HepG2 (cell line): ENCODE measurements around the gene TLCD1. TPM values are rescaled to one million over a fixed set of nuclear protein-coding genes. Genes with fewer than 3 reads are reported as not detected.

Experiments used
- IRF2 ChIP-seq: IDR thresholded peaks from 2 replicates; pipeline ENCODE4 v1.6.1; 2018; ENCODE audit warnings: missing genetic modification reagents, missing compliant biosample characterization
- ISX ChIP-seq: sonication (generic); formaldehyde crosslinking; conservative IDR thresholded peaks from 2 replicates; pipeline ENCODE4 v1.5.0; 2020; ENCODE audit warnings: missing genetic modification reagents
- KDM5B ChIP-seq: sonication (generic); formaldehyde crosslinking; IDR thresholded peaks from 2 replicates; pipeline ENCODE4 v1.4.0; 2020; ENCODE audit warnings: missing genetic modification reagents, mild to moderate bottlenecking, borderline replicate concordance
- SIX4 ChIP-seq: sonication (generic); formaldehyde crosslinking; IDR thresholded peaks from 2 replicates; pipeline ENCODE4 v1.4.0; 2020; ENCODE audit warnings: missing genetic modification reagents
- ZBTB20 ChIP-seq: sonication (generic); formaldehyde crosslinking; IDR thresholded peaks from 2 replicates; pipeline ENCODE4 v1.8.1; 2023; ENCODE audit warnings: missing genetic modification reagents, low read depth, mild to moderate bottlenecking, borderline replicate concordance
- ZBTB3 ChIP-seq: sonication (generic); formaldehyde crosslinking; IDR thresholded peaks from 2 replicates; pipeline ENCODE4 v1.4.0; 2020; ENCODE audit warnings: low read depth, mild to moderate bottlenecking, moderate library complexity, missing genetic modification reagents, borderline replicate concordance
- ZNF264 ChIP-seq: sonication (generic); formaldehyde crosslinking; IDR thresholded peaks from 2 replicates; pipeline ENCODE4 v1.4.0; 2020; ENCODE audit warnings: missing genetic modification reagents
- ZNF292 ChIP-seq: sonication (generic); formaldehyde crosslinking; IDR thresholded peaks from 2 replicates; pipeline ENCODE4 v1.8.1; 2022; ENCODE audit warnings: mild to moderate bottlenecking, low read depth, missing genetic modification reagents, borderline replicate concordance
- ZNF382 ChIP-seq: sonication (generic); formaldehyde crosslinking; IDR thresholded peaks from 2 replicates; pipeline ENCODE4 v1.5.0; 2020; ENCODE audit warnings: missing genetic modification reagents, mild to moderate bottlenecking, borderline replicate concordance
- ZNF557 ChIP-seq: sonication (generic); formaldehyde crosslinking; IDR thresholded peaks from 2 replicates; pipeline ENCODE4 v1.4.0; 2020; ENCODE audit warnings: missing genetic modification reagents
- polyA plus RNA-seq, 8 experiments: library from polyadenylated mRNA; depleted of rRNA in 3 of 8; stranded (reverse) in 7 of 8; unstranded in 1 of 8; fragments of >200 nt; fragmentation: Illumina TruSeq in 4 of 8; extraction: Trizol in 4 of 8; gene quantifications; 2 replicates each; pipeline versions ENCODE4 v1.2.1 to v1.2.3, GENCODE V29; 2011 to 2016; ENCODE audit warnings: low read depth in 4 of 8, missing spikeins in 1 of 8, mixed read lengths in 1 of 8; ENCODE audit not compliant: insufficient read depth in 1 of 8
- total RNA-seq, 5 experiments: library from RNA; depleted of rRNA; stranded (reverse); fragments of >200 nt; fragmentation: Illumina TruSeq; extraction: Trizol; gene quantifications; 2 replicates each; pipeline ENCODE4 v1.2.3, GENCODE V29; 2016; ENCODE audit warnings: low read depth in 1 of 5
- TF ChIP-seq, protein P1 (sequence below): sonication (generic); formaldehyde crosslinking; IDR thresholded peaks from 2 replicates; pipeline ENCODE4 v1.4.0; 2020; ENCODE audit warnings: missing genetic modification reagents
- TF ChIP-seq, protein P2 (sequence below): sonication (generic); formaldehyde crosslinking; IDR thresholded peaks from 2 replicates; pipeline ENCODE4 v1.4.0; 2020; ENCODE audit warnings: missing genetic modification reagents, mild to moderate bottlenecking, borderline replicate concordance
- TF ChIP-seq, protein P3 (sequence below): sonication (generic); formaldehyde crosslinking; IDR thresholded peaks from one replicate; pipeline ENCODE4 v1.5.1; 2020; ENCODE audit warnings: mild to moderate bottlenecking, missing genetic modification reagents; ENCODE audit errors: not compliant biosample characterization
- TF ChIP-seq, protein P4 (sequence below): fragments of 450-650 bp; IDR thresholded peaks from 2 replicates; pipeline ENCODE4 v1.6.1; 2016

The TLCD1 gene
- total and polyA plus RNA-seq, 2 of the 13 experiments (the other 11 are each of a cell fraction or from before 2014, with no cell fraction given), result 14.9 to 19.6 TPM

DNA sequence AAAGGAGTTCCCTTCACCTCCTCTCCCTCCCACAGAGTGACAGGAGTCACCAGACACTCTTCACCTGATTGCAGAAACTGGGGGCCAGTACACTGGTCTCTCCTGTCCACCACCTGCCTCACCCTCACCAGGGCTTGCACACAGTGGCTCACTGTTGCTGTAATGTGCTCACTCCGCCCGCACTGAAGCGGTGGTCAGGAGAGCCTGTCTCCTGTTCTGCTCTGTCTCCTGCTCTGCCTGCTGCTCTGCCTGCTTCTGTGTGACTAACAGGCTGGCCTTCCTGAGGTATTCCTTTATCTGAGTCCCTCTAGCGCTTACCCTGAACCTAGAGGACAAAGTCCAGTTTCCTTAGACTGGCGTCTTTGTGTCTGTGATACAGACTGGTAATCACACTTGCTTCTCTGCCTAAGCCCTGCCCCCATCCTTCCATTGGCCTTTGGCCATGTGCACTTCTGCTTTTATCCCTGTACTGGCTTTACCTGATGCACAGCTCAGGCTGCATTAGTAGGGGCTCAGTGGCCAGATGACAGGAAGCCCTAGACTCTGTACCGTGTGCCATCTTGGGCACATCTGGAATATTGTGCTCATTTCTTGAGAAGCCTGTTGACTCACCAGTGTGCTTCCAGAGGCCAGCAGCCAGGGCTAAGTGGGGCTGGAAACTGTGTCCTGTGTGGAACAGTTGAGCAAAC is 27.6 kb downstream of the TLCD1 start (continued):
- TF ChIP-seq, protein P1, sequence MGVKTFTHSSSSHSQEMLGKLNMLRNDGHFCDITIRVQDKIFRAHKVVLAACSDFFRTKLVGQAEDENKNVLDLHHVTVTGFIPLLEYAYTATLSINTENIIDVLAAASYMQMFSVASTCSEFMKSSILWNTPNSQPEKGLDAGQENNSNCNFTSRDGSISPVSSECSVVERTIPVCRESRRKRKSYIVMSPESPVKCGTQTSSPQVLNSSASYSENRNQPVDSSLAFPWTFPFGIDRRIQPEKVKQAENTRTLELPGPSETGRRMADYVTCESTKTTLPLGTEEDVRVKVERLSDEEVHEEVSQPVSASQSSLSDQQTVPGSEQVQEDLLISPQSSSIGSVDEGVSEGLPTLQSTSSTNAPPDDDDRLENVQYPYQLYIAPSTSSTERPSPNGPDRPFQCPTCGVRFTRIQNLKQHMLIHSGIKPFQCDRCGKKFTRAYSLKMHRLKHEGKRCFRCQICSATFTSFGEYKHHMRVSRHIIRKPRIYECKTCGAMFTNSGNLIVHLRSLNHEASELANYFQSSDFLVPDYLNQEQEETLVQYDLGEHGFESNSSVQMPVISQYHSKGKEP (CRISPR knock-in tag), result no peak
- TF ChIP-seq SIX4, result peak; percentile 72
- peak; percentile 96; the same call in 1 of the 2 replicates for TF ChIP-seq ZNF292
- TF ChIP-seq ISX (CRISPR knock-in tag), result no peak
- TF ChIP-seq IRF2 (CRISPR knock-in tag), result peak; percentile 77
- peak; percentile 78; the same call in 1 of the 2 replicates for TF ChIP-seq ZNF264 (CRISPR knock-in tag)
- TF ChIP-seq, protein P2, sequence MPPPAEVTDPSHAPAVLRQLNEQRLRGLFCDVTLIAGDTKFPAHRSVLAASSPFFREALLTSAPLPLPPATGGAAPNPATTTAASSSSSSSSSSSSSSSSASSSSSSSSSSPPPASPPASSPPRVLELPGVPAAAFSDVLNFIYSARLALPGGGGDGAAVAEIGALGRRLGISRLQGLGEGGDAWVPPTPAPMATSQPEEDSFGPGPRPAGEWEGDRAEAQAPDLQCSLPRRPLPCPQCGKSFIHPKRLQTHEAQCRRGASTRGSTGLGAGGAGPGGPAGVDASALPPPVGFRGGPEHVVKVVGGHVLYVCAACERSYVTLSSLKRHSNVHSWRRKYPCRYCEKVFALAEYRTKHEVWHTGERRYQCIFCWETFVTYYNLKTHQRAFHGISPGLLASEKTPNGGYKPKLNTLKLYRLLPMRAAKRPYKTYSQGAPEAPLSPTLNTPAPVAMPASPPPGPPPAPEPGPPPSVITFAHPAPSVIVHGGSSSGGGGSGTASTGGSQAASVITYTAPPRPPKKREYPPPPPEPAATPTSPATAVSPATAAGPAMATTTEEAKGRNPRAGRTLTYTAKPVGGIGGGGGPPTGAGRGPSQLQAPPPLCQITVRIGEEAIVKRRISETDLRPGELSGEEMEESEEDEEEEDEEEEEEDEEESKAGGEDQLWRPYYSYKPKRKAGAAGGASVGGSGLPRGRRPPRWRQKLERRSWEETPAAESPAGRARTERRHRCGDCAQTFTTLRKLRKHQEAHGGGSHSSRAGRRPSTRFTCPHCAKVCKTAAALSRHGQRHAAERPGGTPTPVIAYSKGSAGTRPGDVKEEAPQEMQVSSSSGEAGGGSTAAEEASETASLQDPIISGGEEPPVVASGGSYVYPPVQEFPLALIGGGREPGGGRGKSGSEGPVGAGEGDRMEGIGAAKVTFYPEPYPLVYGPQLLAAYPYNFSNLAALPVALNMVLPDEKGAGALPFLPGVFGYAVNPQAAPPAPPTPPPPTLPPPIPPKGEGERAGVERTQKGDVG (CRISPR knock-in tag), result no peak
- TF ChIP-seq ZBTB20, result no peak
- TF ChIP-seq, protein P3, sequence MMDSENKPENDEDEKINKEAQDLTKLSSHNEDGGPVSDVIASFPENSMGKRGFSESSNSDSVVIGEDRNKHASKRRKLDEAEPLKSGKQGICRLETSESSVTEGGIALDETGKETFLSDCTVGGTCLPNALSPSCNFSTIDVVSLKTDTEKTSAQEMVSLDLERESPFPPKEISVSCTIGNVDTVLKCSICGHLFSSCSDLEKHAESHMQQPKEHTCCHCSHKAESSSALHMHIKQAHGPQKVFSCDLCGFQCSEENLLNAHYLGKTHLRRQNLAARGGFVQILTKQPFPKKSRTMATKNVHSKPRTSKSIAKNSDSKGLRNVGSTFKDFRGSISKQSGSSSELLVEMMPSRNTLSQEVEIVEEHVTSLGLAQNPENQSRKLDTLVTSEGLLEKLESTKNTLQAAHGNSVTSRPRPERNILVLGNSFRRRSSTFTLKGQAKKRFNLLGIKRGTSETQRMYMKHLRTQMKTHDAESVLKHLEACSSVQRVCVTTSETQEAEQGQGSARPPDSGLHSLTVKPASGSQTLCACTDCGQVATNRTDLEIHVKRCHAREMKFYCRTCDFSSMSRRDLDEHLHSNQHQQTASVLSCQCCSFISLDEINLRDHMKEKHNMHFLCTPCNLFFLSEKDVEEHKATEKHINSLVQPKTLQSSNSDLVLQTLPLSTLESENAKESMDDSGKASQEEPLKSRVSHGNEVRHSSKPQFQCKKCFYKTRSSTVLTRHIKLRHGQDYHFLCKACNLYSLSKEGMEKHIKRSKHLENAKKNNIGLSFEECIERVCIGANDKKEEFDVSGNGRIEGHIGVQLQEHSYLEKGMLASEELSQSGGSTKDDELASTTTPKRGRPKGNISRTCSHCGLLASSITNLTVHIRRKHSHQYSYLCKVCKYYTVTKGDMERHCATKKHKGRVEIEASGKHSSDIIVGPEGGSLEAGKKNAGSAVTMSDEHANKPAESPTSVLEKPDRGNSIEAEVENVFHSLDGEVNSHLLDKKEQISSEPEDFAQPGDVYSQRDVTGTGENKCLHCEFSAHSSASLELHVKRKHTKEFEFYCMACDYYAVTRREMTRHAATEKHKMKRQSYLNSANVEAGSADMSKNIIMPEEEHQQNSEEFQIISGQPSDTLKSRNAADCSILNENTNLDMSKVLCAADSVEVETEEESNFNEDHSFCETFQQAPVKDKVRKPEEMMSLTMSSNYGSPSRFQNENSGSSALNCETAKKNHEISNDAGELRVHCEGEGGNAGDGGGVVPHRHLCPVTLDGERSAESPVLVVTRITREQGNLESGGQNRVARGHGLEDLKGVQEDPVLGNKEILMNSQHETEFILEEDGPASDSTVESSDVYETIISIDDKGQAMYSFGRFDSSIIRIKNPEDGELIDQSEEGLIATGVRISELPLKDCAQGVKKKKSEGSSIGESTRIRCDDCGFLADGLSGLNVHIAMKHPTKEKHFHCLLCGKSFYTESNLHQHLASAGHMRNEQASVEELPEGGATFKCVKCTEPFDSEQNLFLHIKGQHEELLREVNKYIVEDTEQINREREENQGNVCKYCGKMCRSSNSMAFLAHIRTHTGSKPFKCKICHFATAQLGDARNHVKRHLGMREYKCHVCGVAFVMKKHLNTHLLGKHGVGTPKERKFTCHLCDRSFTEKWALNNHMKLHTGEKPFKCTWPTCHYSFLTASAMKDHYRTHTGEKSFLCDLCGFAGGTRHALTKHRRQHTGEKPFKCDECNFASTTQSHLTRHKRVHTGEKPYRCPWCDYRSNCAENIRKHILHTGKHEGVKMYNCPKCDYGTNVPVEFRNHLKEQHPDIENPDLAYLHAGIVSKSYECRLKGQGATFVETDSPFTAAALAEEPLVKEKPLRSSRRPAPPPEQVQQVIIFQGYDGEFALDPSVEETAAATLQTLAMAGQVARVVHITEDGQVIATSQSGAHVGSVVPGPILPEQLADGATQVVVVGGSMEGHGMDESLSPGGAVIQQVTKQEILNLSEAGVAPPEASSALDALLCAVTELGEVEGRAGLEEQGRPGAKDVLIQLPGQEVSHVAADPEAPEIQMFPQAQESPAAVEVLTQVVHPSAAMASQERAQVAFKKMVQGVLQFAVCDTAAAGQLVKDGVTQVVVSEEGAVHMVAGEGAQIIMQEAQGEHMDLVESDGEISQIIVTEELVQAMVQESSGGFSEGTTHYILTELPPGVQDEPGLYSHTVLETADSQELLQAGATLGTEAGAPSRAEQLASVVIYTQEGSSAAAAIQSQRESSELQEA (CRISPR knock-in tag), result peak; percentile 81
- TF ChIP-seq, protein P4, sequence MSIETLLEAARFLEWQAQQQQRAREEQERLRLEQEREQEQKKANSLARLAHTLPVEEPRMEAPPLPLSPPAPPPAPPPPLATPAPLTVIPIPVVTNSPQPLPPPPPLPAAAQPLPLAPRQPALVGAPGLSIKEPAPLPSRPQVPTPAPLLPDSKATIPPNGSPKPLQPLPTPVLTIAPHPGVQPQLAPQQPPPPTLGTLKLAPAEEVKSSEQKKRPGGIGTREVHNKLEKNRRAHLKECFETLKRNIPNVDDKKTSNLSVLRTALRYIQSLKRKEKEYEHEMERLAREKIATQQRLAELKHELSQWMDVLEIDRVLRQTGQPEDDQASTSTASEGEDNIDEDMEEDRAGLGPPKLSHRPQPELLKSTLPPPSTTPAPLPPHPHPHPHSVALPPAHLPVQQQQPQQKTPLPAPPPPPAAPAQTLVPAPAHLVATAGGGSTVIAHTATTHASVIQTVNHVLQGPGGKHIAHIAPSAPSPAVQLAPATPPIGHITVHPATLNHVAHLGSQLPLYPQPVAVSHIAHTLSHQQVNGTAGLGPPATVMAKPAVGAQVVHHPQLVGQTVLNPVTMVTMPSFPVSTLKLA, result peak; percentile 68
- TF ChIP-seq ZNF382, result no peak
- no peak for TF ChIP-seq ZBTB3 (CRISPR knock-in tag)
- peak; percentile 43; the same call in 1 of the 2 replicates for TF ChIP-seq KDM5B
- TF ChIP-seq ZNF557 (CRISPR knock-in tag), result no peak; the same call in 1 of the 2 replicates
